Measurements from ENCODE around the gene PPID.
A peak's percentile ranks its signal among the peaks of the same experiment; 100 is the strongest.
"Not testable (repeated sequence)": the region's sequence is repeated elsewhere in the genome, so short reads cannot be mapped to it uniquely, and the experiment has no call there.

PPID gene

GRCh38 chr4:158722917-158723793 is at the start of gene PPID:
Gene PPID, minus strand, starts transcription at chr4:158723396. Its CDS starts 108 bp downstream, at chr4:158723288.
- peak; percentile 77 for DNase-seq

- no peak for DNase-seq
Measured at GRCh38 chr4:158771776-158772175, 48.6 kb upstream of the PPID start.

- no peak for DNase-seq
Measured at GRCh38 chr4:158770671-158771070, 47.5 kb upstream of the PPID start.

- peak; percentile 27 for DNase-seq
Measured at GRCh38 chr4:158769175-158769921, 46.2 kb upstream of the PPID start.

GRCh38 chr4:158768555-158769174 is 45.5 kb upstream of the PPID start, which contains the start of gene FNIP2:
Gene FNIP2, plus strand, starts transcription at chr4:158769026. Its CDS starts 187 bp downstream, at chr4:158769213.
- peak; percentile 62 for DNase-seq

GRCh38 chr4:158767451-158767850 is 44.3 kb upstream of the PPID start:
- DNase-seq, result no peak

GRCh38 chr4:158766434-158767044 is 43.3 kb upstream of the PPID start:
- DNase-seq, result no peak

GRCh38 chr4:158763462-158763861 is 40.3 kb upstream of the PPID start:
- DNase-seq, result no peak

- DNase-seq, result no peak
Measured at GRCh38 chr4:158762553-158762952, 39.4 kb upstream of the PPID start.

- DNase-seq, result no peak
Measured at GRCh38 chr4:158760866-158761265, 37.7 kb upstream of the PPID start.

- not testable (repeated sequence) for DNase-seq
Measured at GRCh38 chr4:158759539-158759938, 36.3 kb upstream of the PPID start.

- DNase-seq, result no peak
Measured at GRCh38 chr4:158758703-158759102, 35.5 kb upstream of the PPID start.

GRCh38 chr4:158758142-158758541 is 34.9 kb upstream of the PPID start:
- DNase-seq, result no peak

GRCh38 chr4:158756588-158756987 is 33.4 kb upstream of the PPID start:
- DNase-seq, result no peak

- DNase-seq, result not testable (repeated sequence)
Measured at GRCh38 chr4:158755819-158756218, 32.6 kb upstream of the PPID start.

- DNase-seq, result no peak
Measured at GRCh38 chr4:158754385-158755180, 31.4 kb upstream of the PPID start.

- DNase-seq, result no peak
Measured at GRCh38 chr4:158750379-158750778, 27.2 kb upstream of the PPID start.

GRCh38 chr4:158746537-158746936 is 23.3 kb upstream of the PPID start:
- not testable (repeated sequence) for DNase-seq

GRCh38 chr4:158741326-158742021 is 18.3 kb upstream of the PPID start:
- DNase-seq, result no peak

GRCh38 chr4:158739600-158739999 is 16.4 kb upstream of the PPID start:
- DNase-seq, result no peak

GRCh38 chr4:158738866-158739265 is 15.7 kb upstream of the PPID start:
- no peak for DNase-seq
